Measurements from ENCODE around the gene SVIL. TPM values are rescaled to one million over a fixed set of nuclear protein-coding genes. Genes with fewer than 3 reads are reported as not detected.

The SVIL gene
- total RNA-seq, 1 experiment from 2014 or later, result 15.3 TPM

DNA sequence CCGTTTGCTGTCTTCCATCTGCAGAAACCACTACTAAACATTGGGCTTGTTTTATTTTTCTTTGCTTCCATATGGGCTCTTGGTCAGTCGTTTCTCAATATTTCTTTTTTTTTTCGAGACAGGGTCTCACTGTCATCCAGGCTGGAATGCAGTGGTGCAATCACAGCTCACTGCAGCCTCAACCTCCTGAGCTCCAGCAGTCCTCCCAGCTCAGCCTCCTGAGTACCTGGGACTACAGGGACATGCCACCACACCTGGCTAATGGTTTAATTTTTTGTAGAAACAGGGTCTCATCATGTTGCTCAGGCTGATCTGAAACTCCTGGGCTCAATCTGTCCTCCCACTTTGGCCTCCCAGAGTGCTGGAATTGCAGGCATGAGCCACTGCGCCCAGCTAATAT lies 182.8 kb downstream of the SVIL start:
- no CpG with 5 or more reads among the region's 4 CpGs for WGBS (ENCODE audit: extremely low coverage, insufficient read length, low lambda C conversion rate)
- no peaks in the 10 kb centered on the region for H3K36me3 Mint-ChIP-seq (ENCODE audit: insufficient read depth in 1 of 3, low read depth in 3 of 3)
- Histone ChIP-seq H3K18ac (ENCODE audit: insufficient read length, low read depth, low read length) (no peak overlapping the region), H3K9ac (ENCODE audit: extremely low read depth, insufficient read length, low read length) (no peak overlapping the region), H3T11ph (ENCODE audit: low read length) (no peak overlapping the region), H3K27ac (ENCODE audit: insufficient read length, low read depth, low read length) (no peak overlapping the region), H3K79me2 (ENCODE audit: insufficient read depth, low read length) (no peaks in the 10 kb centered on the region), H4K8ac (replicated peaks; ENCODE audit: insufficient read length, low read depth, low read length) (no peak overlapping the region), H2BK120ac (ENCODE audit: low read depth, low read length, poor library complexity, severe bottlenecking) (no peak overlapping the region), H3K27me3 (ENCODE audit: insufficient read depth, low read length) (no peaks in the 10 kb centered on the region), H2AFZ (ENCODE audit: low read length) (no peak overlapping the region), H2BK12ac (ENCODE audit: insufficient read length, low read depth, low read length) (no peak overlapping the region), H3K4ac (ENCODE audit: low read depth, low read length) (no peak overlapping the region), H2AK5ac (ENCODE audit: insufficient read length, low read length) (no peak overlapping the region), H3K79me1 (ENCODE audit: insufficient read depth, low read depth, low read length, poor library complexity, severe bottlenecking) (no peaks in the 10 kb centered on the region), H3K9me3 (ENCODE audit: control insufficient read depth, low read depth, low read length) (no peaks in the 10 kb centered on the region), H4K20me1 (ENCODE audit: control insufficient read depth, insufficient read depth, insufficient read length) (no peaks in the 10 kb centered on the region), H2BK5ac (ENCODE audit: insufficient read length, low read length) (no peak overlapping the region), H2BK20ac (ENCODE audit: low read depth, low read length, poor library complexity, severe bottlenecking) (no peak overlapping the region), H3K56ac (ENCODE audit: insufficient read length, low read depth, low read length) (no peak overlapping the region), H3K4me1 (ENCODE audit: insufficient read depth, low read length) (no peaks in the 10 kb centered on the region), H2BK15ac (ENCODE audit: low read depth, low read length) (no peak overlapping the region), H4K5ac (ENCODE audit: insufficient read length, low read depth, low read length) (no peak overlapping the region), H3K23ac (ENCODE audit: insufficient read length, low read depth, low read length) (no peak overlapping the region), H3K23me2 (ENCODE audit: insufficient read length, low read depth, low read length, poor library complexity, severe bottlenecking) (no peaks in the 10 kb centered on the region), H4K91ac (ENCODE audit: insufficient read length, low read depth, low read length) (no peak overlapping the region), H3K4me2 (ENCODE audit: insufficient read depth, insufficient read length, low read length) (no peak overlapping the region), H3K14ac (ENCODE audit: insufficient read depth, low read length) (no peak overlapping the region)
- no peak overlapping the region for H3K27ac Mint-ChIP-seq
- H3K4me3 Mint-ChIP-seq, result no peak overlapping the region
- DNase-seq, result no peak
- no peaks in the 10 kb centered on the region for H3K27me3 Mint-ChIP-seq (ENCODE audit: low read depth)
- H3K4me1 Mint-ChIP-seq, result peaks cover 7 to 11% of the 10 kb centered on the region in 2 experiments; a peak in 2 of 4 replicates
- TF ChIP-seq, protein P1, sequence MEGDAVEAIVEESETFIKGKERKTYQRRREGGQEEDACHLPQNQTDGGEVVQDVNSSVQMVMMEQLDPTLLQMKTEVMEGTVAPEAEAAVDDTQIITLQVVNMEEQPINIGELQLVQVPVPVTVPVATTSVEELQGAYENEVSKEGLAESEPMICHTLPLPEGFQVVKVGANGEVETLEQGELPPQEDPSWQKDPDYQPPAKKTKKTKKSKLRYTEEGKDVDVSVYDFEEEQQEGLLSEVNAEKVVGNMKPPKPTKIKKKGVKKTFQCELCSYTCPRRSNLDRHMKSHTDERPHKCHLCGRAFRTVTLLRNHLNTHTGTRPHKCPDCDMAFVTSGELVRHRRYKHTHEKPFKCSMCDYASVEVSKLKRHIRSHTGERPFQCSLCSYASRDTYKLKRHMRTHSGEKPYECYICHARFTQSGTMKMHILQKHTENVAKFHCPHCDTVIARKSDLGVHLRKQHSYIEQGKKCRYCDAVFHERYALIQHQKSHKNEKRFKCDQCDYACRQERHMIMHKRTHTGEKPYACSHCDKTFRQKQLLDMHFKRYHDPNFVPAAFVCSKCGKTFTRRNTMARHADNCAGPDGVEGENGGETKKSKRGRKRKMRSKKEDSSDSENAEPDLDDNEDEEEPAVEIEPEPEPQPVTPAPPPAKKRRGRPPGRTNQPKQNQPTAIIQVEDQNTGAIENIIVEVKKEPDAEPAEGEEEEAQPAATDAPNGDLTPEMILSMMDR (conservative IDR thresholded peaks at IDR 0.05), result no peak
- H3K9me3 Mint-ChIP-seq, result no peaks in the 10 kb centered on the region
